ENCODE data around the gene POLD4.

Gene POLD4

DNA sequence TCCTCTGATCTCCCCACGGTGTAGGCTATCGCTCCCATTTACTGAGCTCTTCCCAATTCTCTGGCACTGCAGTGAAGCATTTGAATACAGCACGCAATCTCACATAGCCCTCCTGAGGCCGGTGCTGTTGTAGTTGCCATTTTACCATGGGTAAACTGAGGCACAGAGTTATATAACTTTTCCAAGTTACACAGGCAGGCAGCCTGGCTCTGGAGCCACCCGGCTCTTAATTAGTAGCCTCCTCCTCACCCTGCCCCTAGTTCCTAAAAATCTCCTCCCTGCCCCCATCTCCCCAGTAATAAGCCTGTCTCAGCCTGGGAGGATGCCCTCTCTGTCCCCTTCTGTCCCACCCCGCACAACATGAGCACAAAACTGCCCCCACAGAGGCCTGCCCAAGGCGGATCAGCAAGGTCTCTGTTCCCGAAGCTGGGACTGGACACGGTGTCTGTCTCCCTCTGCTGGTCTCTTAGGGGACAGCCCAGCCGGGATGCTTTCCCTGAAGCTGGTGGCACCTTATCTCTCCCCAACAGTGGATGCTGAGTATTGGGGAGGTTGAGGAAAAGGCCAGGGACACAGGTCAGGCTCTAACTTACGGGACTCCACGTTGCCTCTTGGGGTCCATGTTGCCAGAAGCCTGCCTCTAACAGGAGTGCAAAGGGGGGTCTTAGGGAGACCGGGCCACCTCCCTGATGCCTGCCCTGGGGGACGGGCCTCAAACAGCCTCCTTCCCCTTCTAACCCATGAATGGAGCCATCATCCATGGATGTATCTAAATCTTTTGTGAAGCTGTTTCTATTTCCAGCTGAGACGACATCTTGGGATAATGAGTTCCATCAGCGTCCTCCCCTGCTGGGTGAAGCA lies 29.2 kb upstream of the POLD4 start:
- Histone ChIP-seq H3K4me3 (replicated peaks; ENCODE audit: insufficient read depth, low read length) (no peak overlapping the region), H3K27me3 (ENCODE audit: insufficient read depth, poor library complexity, severe bottlenecking) (no peaks in the 10 kb centered on the region), H3K27ac (replicated peaks) (peak overlapping the region; percentile 38; the same call in 1 of the 2 replicates)
- no peak for TF ChIP-seq REST (IDR thresholded peaks at IDR 0.05; ENCODE audit: insufficient replicate concordance, low read depth)
- TF ChIP-seq, protein P1, sequence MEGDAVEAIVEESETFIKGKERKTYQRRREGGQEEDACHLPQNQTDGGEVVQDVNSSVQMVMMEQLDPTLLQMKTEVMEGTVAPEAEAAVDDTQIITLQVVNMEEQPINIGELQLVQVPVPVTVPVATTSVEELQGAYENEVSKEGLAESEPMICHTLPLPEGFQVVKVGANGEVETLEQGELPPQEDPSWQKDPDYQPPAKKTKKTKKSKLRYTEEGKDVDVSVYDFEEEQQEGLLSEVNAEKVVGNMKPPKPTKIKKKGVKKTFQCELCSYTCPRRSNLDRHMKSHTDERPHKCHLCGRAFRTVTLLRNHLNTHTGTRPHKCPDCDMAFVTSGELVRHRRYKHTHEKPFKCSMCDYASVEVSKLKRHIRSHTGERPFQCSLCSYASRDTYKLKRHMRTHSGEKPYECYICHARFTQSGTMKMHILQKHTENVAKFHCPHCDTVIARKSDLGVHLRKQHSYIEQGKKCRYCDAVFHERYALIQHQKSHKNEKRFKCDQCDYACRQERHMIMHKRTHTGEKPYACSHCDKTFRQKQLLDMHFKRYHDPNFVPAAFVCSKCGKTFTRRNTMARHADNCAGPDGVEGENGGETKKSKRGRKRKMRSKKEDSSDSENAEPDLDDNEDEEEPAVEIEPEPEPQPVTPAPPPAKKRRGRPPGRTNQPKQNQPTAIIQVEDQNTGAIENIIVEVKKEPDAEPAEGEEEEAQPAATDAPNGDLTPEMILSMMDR (IDR thresholded peaks at IDR 0.05; ENCODE audit: insufficient read depth, low read length) = peak; percentile 99
- DNase-seq (ENCODE audit: low read depth in 1 of 2, low spot score in 1 of 2) = peak in 1 of 2 experiments; percentile 89

GRCh38 chr11:67381244-67381972 lies 28.1 kb upstream of the POLD4 start:
- peak overlapping the region; percentile 84 for H3K27ac ChIP-seq (replicated peaks)
- TF ChIP-seq SPI1 (IDR thresholded peaks at IDR 0.05; ENCODE audit: borderline replicate concordance, low read depth) (no peak), POLR2AphosphoS5 (IDR thresholded peaks at IDR 0.05; ENCODE audit: low read depth) (peak; percentile 77), GABPA (IDR thresholded peaks at IDR 0.05; ENCODE audit: low read depth) (peak; percentile 38; the same call in 1 of the 2 replicates), REST (IDR thresholded peaks at IDR 0.05; ENCODE audit: insufficient replicate concordance, low read depth) (peak; percentile 50)
- TF ChIP-seq, protein P1 (IDR thresholded peaks at IDR 0.05; ENCODE audit: insufficient read depth, low read length) = no peak
- DNase-seq (ENCODE audit: low read depth in 1 of 2, low spot score in 1 of 2) = peak in 1 of 2 experiments; percentile 60
- no peaks in the 10 kb centered on the region for H3K27me3 ChIP-seq (ENCODE audit: insufficient read depth, poor library complexity, severe bottlenecking)
- H3K4me3 ChIP-seq (replicated peaks; ENCODE audit: insufficient read depth, low read length) = no peak overlapping the region

- TF ChIP-seq SPI1 (IDR thresholded peaks at IDR 0.05; ENCODE audit: borderline replicate concordance, low read depth) (no peak), GABPA (IDR thresholded peaks at IDR 0.05; ENCODE audit: low read depth) (no peak), REST (IDR thresholded peaks at IDR 0.05; ENCODE audit: insufficient replicate concordance, low read depth) (no peak), POLR2AphosphoS5 (IDR thresholded peaks at IDR 0.05; ENCODE audit: low read depth) (no peak)
- TF ChIP-seq, protein P1 (IDR thresholded peaks at IDR 0.05; ENCODE audit: insufficient read depth, low read length) = no peak
- peak overlapping the region; percentile 26 for H3K27ac ChIP-seq (replicated peaks)
- DNase-seq (ENCODE audit: low read depth in 1 of 2, low spot score in 1 of 2) = peak in 1 of 2 experiments; percentile 28
- H3K4me3 ChIP-seq (replicated peaks; ENCODE audit: insufficient read depth, low read length) = no peak overlapping the region
- H3K27me3 ChIP-seq (ENCODE audit: insufficient read depth, poor library complexity, severe bottlenecking) = no peaks in the 10 kb centered on the region
Measured at GRCh38 chr11:67379061-67380058, 26.0 kb upstream of the POLD4 start.

All from HL-60 (cell line).